ENCODE data around the gene ARHGAP25.
"Not testable (repeated sequence)": the region's sequence is repeated elsewhere in the genome, so short reads cannot be mapped to it uniquely, and the experiment has no call there.

Gene ARHGAP25

GRCh38 chr2:68802161-68802560 lies 67.5 kb downstream of the ARHGAP25 start:
- DNase-seq: not testable (repeated sequence)

- DNase-seq: no peak
Measured at GRCh38 chr2:68805025-68805424, 70.4 kb downstream of the ARHGAP25 start.

GRCh38 chr2:68806511-68807109 lies 72.0 kb downstream of the ARHGAP25 start:
- no peak for DNase-seq

- DNase-seq: peak; percentile 16
Measured at GRCh38 chr2:68807821-68808266, 73.2 kb downstream of the ARHGAP25 start.

GRCh38 chr2:68809324-68810240 lies 75.0 kb downstream of the ARHGAP25 start:
- DNase-seq: no peak

- no peak for DNase-seq
Measured at GRCh38 chr2:68811364-68811763, 76.8 kb downstream of the ARHGAP25 start.

GRCh38 chr2:68812251-68812650 lies 77.6 kb downstream of the ARHGAP25 start:
- DNase-seq: no peak

- DNase-seq: no peak
Measured at GRCh38 chr2:68813596-68813995, 79.0 kb downstream of the ARHGAP25 start.

GRCh38 chr2:68817306-68817705 lies 82.7 kb downstream of the ARHGAP25 start:
- DNase-seq: no peak

GRCh38 chr2:68819556-68819955 lies 84.9 kb downstream of the ARHGAP25 start:
- DNase-seq: no peak

GRCh38 chr2:68822207-68822872 lies 87.7 kb downstream of the ARHGAP25 start:
- no peak for DNase-seq

GRCh38 chr2:68824831-68825230 lies 90.2 kb downstream of the ARHGAP25 start:
- no peak for DNase-seq

- no peak for DNase-seq
Measured at GRCh38 chr2:68825866-68826265, 91.3 kb downstream of the ARHGAP25 start.

- no peak for DNase-seq
Measured at GRCh38 chr2:68827666-68828065, 93.1 kb downstream of the ARHGAP25 start.

- no peak for DNase-seq
Measured at GRCh38 chr2:68828887-68829708, 94.5 kb downstream of the ARHGAP25 start.

- no peak for DNase-seq
Measured at GRCh38 chr2:68829749-68830148, 95.1 kb downstream of the ARHGAP25 start.

GRCh38 chr2:68831686-68832232 lies 97.1 kb downstream of the ARHGAP25 start:
- DNase-seq: no peak

GRCh38 chr2:68832233-68832869 lies 97.7 kb downstream of the ARHGAP25 start:
- DNase-seq: peak; percentile 42

GRCh38 chr2:68833162-68833561 lies 98.6 kb downstream of the ARHGAP25 start:
- DNase-seq: no peak

GRCh38 chr2:68834737-68835376 lies 100.2 kb downstream of the ARHGAP25 start:
- DNase-seq: no peak

GRCh38 chr2:68835621-68836020 lies 101.0 kb downstream of the ARHGAP25 start:
- no peak for DNase-seq

Data from NK-92 treated with Interleukin-12 subunit alpha and Interleukin-12 subunit beta, amount 100 ng/mL, for 24 hours (cell line).